T-cell (primary cell): ENCODE results near the gene LAMTOR2. TPM values are rescaled to one million over a fixed set of nuclear protein-coding genes. Genes with fewer than 3 reads are reported as not detected.
A peak's percentile ranks its signal among the peaks of the same experiment; 100 is the strongest.

ENCODE experiments used
- ATAC-seq, 4 experiments: fragments of 200-7000 bp in 3 of 4; fragments of 150-1000 bp in 1 of 4; cut with Tn5 transposase; replicated peaks in 1 of 4; 1 replicate in 3 of 4; 2 replicates in 1 of 4; pipeline ENCODE4 v1.10.0; 2021; ENCODE audit warnings: moderate library complexity in 3 of 4, mild to moderate bottlenecking in 2 of 4, moderate number of reproducible peaks in 1 of 4
- CTCF ChIA-PET, 2 donors: fragments of 300-600 bp; sonication (Branson Sonifier 250); formaldehyde crosslinking; loops; one replicate each; lab custom pipeline; 2022; ENCODE audit warnings: antibody characterized with exemption in 2 of 2; lab: Charles Lee
- POLR2A ChIA-PET, 2 donors: fragments of 300-600 bp; sonication (Branson Sonifier 250); formaldehyde crosslinking; loops; one replicate each; lab custom pipeline; 2022; ENCODE audit warnings: antibody characterized with exemption in 2 of 2; lab: Charles Lee
- DNase-seq, 35 experiments: peaks; one replicate each; pipeline versions ENCODE4 v3.0.0 to v3.0.0-alpha.2; 2013 to 2023
- H3K27ac ChIP-seq: one replicate; pipeline ENCODE4 v1.5.1; 2013; ENCODE audit warnings: low read length
- H3K27me3 ChIP-seq, 2 experiments: replicated peaks in 1 of 2; 1 replicate in 1 of 2; 2 replicates in 1 of 2; pipeline versions ENCODE4 v1.6.1 to v1.7.0; 2013; ENCODE audit warnings: low read length in 1 of 2, mixed read lengths in 1 of 2; ENCODE audit not compliant: control insufficient read depth in 2 of 2, insufficient read depth in 2 of 2; ENCODE audit errors: extremely low read depth in 1 of 2
- H3K36me3 ChIP-seq, 2 donors: 1 replicate in 1 of 2; 2 replicates in 1 of 2; pipeline versions ENCODE4 v1.6.1 to v1.7.0; 2013; ENCODE audit warnings: low read length in 1 of 2; ENCODE audit not compliant: control insufficient read depth in 2 of 2, insufficient read depth in 1 of 2; ENCODE audit errors: extremely low read depth in 1 of 2
- H3K4me1 ChIP-seq, 2 experiments: 1 replicate in 1 of 2; 2 replicates in 1 of 2; pipeline versions ENCODE4 v1.6.1 to v1.7.0; 2013; ENCODE audit warnings: low read length in 2 of 2, mixed read lengths in 1 of 2; ENCODE audit not compliant: insufficient read depth in 2 of 2, control insufficient read depth in 1 of 2; ENCODE audit errors: extremely low read depth in 1 of 2
- H3K4me3 ChIP-seq, 2 donors: 1 replicate in 1 of 2; 2 replicates in 1 of 2; pipeline versions ENCODE4 v1.5.1 to v1.7.0; 2013; ENCODE audit warnings: mild to moderate bottlenecking in 2 of 2, low read length in 1 of 2, moderate library complexity in 1 of 2; ENCODE audit not compliant: control insufficient read depth in 1 of 2; ENCODE audit errors: extremely low read depth in 1 of 2
- H3K9me3 ChIP-seq: 2 replicates; pipeline ENCODE4 v1.7.0; 2013
- H3K27ac Mint-ChIP-seq, 2 donors: one replicate each; pipeline ENCODE4 v1.8.0; 2020 to 2021; ENCODE audit warnings: mild to moderate bottlenecking in 2 of 2, mixed read lengths in 2 of 2
- H3K27me3 Mint-ChIP-seq, 2 donors: one replicate each; pipeline ENCODE4 v1.8.0; 2021 to 2022; ENCODE audit warnings: mixed read lengths in 2 of 2
- H3K36me3 Mint-ChIP-seq: one replicate; pipeline ENCODE4 v1.8.0; 2021; ENCODE audit warnings: mixed read lengths
- H3K4me1 Mint-ChIP-seq, 3 donors: one replicate each; pipeline ENCODE4 v1.8.0; 2020 to 2022; ENCODE audit warnings: mixed read lengths in 3 of 3, mild to moderate bottlenecking in 1 of 3
- H3K4me3 Mint-ChIP-seq, 3 donors: one replicate each; pipeline ENCODE4 v1.8.0; 2020 to 2022; ENCODE audit warnings: mild to moderate bottlenecking in 3 of 3, mixed read lengths in 3 of 3, moderate library complexity in 3 of 3
- H3K9me3 Mint-ChIP-seq, 3 donors: one replicate each; pipeline ENCODE4 v1.8.0; 2020 to 2022; ENCODE audit warnings: mixed read lengths in 3 of 3
- WGBS: methylation state at CpG from one replicate; pipeline ENCODE4 v1.1.5; 2013; ENCODE audit warnings: missing lambda C conversion rate; ENCODE audit not compliant: insufficient coverage; 5-methylcytosine and 5-hydroxymethylcytosine counted together
- total RNA-seq, 35 experiments: library from RNA in 6 of 35; stranded (reverse) in 6 of 35; fragments of 120-200 nt in 1 of 35; gene quantifications; one replicate each; pipeline versions ENCODE4 v1.2.1 to v1.2.4 and lab custom pipeline; 2013 to 2026

The LAMTOR2 gene
- 10 to 100 TPM; 21.5 to 37.8 (median 35.2) TPM for total RNA-seq
- 33.8 TPM for total RNA-seq (2013)
- 2.8 to 29.1 (median 12.9) reads per million in 29 experiments for total RNA-seq (lab: John Stamatoyannopoulos, UW)

DNA sequence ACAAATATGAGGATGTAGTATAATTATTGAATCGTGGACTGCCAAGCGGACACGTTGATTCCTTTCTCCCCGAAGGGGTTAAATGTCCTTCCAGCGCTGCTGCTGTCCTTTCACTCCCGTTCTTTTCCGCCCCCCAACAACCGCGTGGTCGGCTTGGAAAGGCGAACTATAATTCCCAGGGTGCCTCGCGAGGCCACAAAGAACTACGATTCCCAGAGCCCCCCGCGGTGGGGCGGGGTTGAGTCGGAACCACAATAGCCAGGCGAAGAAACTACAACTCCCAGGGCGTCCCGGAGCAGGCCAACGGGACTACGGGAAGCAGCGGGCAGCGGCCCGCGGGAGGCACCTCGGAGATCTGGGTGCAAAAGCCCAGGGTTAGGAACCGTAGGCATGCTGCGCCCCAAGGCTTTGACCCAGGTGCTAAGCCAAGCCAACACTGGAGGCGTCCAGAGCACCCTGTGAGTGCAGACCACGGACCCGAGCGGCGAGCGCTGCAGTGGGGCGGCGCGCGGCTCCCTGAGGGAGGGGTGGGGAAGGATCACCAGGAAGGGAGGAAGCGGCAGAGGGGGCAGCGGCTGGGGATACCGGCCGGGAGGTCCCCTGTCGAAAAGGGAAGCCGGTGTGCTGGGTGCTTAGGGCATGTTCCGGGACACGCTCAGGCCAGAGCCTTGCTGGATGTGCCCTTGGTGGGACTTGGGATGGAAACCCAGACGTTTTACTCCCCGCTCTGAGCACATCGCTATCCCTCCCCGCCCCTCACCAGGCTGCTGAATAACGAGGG lies at the start of gene LAMTOR2:
LAMTOR2 (plus strand) TSS at position 283 of the 781 bp plus-strand sequence; CDS start at position 391, 108 bp downstream.
- Histone ChIP-seq H3K27me3 (no peaks in the 10 kb centered on the region), H3K4me1 (peaks cover 6 to 22% of the 10 kb centered on the region in 2 experiments), H3K4me3 (peak within 1 kb of the TSS; percentile 80 to 82), H3K9me3 (no peaks in the 10 kb centered on the region), H3K36me3 (peaks cover 0 to 13% of the 10 kb centered on the region in 2 donors), H3K27ac (peak within 1 kb of the TSS; percentile 78)
- under 1% methylated on average over 47 of the region's 53 CpGs for WGBS
- peak; percentile 78 to 85 (median 82) for ATAC-seq
- POLR2A ChIA-PET = interaction anchor here in 1 of 2 donors (0.6 kb wide), 1 partner anchor 860 kb away, joined by 3 read pairs; no protein-coding TSS in a partner anchor
- CTCF ChIA-PET = no interaction called here
- no peaks in the 10 kb centered on the region for H3K27me3 Mint-ChIP-seq
- peaks cover 28 to 43% (median 34%) of the 10 kb centered on the region in 3 donors for H3K4me1 Mint-ChIP-seq
- H3K27ac Mint-ChIP-seq = peak within 1 kb of the TSS; percentile 90 to 95
- H3K36me3 Mint-ChIP-seq = peaks cover 10% of the 10 kb centered on the region
- H3K4me3 Mint-ChIP-seq = peak within 1 kb of the TSS; percentile 93 to 100 (median 95)
- H3K9me3 Mint-ChIP-seq = no peaks in the 10 kb centered on the region
- DNase-seq = peak; percentile 87 to 97 (median 95)

DNA sequence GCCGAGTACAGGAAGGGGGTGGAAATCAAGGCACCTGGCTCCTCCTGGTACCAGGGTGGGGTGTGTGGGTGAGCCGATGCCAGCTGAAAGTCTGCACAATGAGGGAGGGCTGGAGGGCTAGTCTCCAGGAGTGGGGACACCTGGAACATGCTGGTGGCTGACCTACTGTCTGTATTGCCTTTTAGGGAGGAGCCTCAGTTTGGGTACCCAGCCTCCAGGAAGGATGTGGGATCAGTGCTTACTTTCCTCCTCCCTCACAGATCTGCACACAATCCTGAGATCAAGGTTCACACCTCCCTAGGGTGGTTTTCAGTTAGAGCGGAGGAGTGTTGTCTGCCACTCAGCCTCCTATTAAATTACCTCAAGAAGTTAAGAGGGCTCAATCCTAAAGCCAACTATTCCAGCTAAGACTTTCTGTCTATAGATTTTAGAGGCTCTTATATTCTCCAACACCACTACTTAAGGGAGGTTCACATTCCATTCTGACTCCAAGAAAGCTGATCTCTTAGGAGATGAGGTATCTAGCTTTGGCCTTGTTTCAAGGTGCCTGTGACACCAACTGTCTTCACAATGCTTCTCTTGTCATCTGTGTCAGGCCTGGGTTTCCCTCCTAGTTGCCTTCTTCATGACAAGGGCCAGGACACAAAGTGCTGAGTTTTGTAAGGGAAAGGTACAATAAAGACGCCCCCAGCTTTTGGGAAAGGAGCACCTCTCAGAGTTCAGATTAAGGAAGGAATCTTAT lies 49.6 kb upstream of the LAMTOR2 start:
- H3K27ac ChIP-seq = peak overlapping the region; percentile 56
- H3K4me3 ChIP-seq = no peak overlapping the region
- H3K27me3 ChIP-seq = no peaks in the 10 kb centered on the region
- peaks cover 7 to 25% of the 10 kb centered on the region in 2 experiments for H3K4me1 ChIP-seq
- 0% methylated on average over 1 of the region's 4 CpGs for WGBS
- ChIA-PET CTCF (interaction anchor here in 1 of 2 donors (0.6 to 1.2 kb wide), 2 partner anchors 15 to 382 kb away, joined by 3 read pairs; no protein-coding TSS in a partner anchor), POLR2A (interaction anchor here in 1 of 2 donors (0.5 kb wide), 1 partner anchor 55 kb away, joined by 6 read pairs; no protein-coding TSS in a partner anchor)
- Mint-ChIP-seq H3K9me3 (no peaks in the 10 kb centered on the region), H3K27ac (peak overlapping the region; percentile 90 to 91), H3K27me3 (no peaks in the 10 kb centered on the region), H3K4me1 (peaks cover 14 to 36% (median 27%) of the 10 kb centered on the region in 3 donors), H3K4me3 (peak overlapping the region in 1 of 3 donors; percentile 33), H3K36me3 (peaks cover 13% of the 10 kb centered on the region)
- H3K9me3 ChIP-seq = no peaks in the 10 kb centered on the region
- ATAC-seq (peak; percentile 83 to 96 (median 90)), DNase-seq (peak in 16 of 35 experiments; percentile 3 to 68 (median 17))
- peaks cover 5 to 19% of the 10 kb centered on the region in 2 donors for H3K36me3 ChIP-seq

DNA sequence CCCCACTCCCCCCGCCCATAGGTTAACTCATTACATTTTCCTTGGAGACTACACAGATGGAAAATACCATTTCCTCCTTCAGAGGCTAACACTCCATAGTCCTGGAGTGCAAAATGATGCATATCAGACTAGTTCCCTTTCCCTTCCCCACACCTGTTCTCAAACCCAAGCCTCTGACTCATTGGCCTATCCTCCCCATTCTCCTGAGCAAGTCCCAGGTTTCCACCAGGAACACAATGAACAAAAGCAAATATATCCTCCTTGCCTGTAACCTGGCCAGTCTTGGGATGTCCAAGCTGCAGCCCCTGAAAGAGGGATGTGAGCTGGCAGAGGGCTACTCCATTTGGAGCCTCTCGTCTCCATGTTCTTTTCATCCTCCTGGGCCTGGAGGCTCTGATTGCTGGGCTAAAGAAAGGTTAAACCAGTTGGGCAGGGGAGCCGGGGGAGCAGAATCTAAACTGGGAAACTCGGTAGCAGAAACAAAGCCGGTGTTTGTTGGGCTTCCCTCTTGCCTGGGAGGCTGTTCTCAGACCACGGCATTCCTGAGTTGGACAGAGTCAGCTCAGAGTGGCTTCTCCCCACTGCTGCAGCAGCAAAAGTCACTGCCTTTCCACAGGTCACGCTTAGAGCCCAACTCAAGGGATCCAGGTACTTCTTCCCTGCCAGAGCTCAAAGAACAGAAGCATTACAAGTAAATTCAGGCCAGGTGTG lies 47.8 kb upstream of the LAMTOR2 start:
- no peak overlapping the region for H3K4me3 Mint-ChIP-seq

DNA sequence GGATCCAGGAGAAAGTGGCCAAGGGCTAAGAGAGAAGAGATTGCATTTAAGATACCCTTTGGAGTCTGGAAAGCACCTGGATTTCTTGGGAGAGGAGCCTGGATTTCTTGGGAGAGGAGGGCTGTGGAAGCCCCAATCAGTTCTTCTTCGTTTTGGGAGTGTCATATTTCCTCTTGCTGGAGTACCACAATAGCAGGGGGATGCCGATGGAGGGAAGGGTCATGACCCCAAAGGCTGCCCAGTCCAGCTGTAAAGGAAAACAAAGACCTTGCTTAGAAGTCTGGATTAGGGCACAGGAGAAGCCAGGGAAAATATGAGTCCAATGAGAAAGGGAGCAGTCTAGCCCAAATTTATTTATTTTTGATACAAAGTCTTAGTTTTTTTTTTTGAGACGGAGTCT lies 45.2 kb upstream of the LAMTOR2 start:
- peaks cover 14 to 61% of the 10 kb centered on the region in 2 donors for H3K36me3 ChIP-seq
- H3K36me3 Mint-ChIP-seq = peaks cover 36% of the 10 kb centered on the region
- H3K4me1 ChIP-seq = peaks cover 7 to 21% of the 10 kb centered on the region in 2 experiments
- POLR2A ChIA-PET = no interaction called here
- CTCF ChIA-PET = no interaction called here
- peak overlapping the region in 1 of 2 donors; percentile 19 for H3K27ac Mint-ChIP-seq
- H3K4me3 ChIP-seq = no peak overlapping the region
- 80% methylated on average over 3 of the region's 3 CpGs for WGBS
- H3K4me1 Mint-ChIP-seq = peaks cover 21 to 36% (median 28%) of the 10 kb centered on the region in 3 donors
- ATAC-seq (no peak), DNase-seq (no peak)
- no peak overlapping the region for H3K27ac ChIP-seq
- H3K9me3 ChIP-seq = no peaks in the 10 kb centered on the region
- H3K27me3 ChIP-seq = no peaks in the 10 kb centered on the region
- H3K27me3 Mint-ChIP-seq = no peaks in the 10 kb centered on the region
- H3K4me3 Mint-ChIP-seq = no peak overlapping the region
- no peaks in the 10 kb centered on the region for H3K9me3 Mint-ChIP-seq

More for the DNA sequence above, 47.8 kb upstream of the LAMTOR2 start:
- no peaks in the 10 kb centered on the region for H3K27me3 Mint-ChIP-seq
- Histone ChIP-seq H3K27me3 (no peaks in the 10 kb centered on the region), H3K36me3 (peaks cover 10 to 37% of the 10 kb centered on the region in 2 donors), H3K27ac (no peak overlapping the region), H3K9me3 (no peaks in the 10 kb centered on the region), H3K4me1 (peaks cover 7 to 25% of the 10 kb centered on the region in 2 experiments), H3K4me3 (no peak overlapping the region)
- 98% methylated on average over 5 of the region's 7 CpGs for WGBS
- H3K27ac Mint-ChIP-seq = peak overlapping the region in 1 of 2 donors; percentile 51
- ChIA-PET CTCF (interaction anchor here in 1 of 2 donors (0.6 kb wide), 1 partner anchor 412 kb away, joined by 3 read pairs; no protein-coding TSS in a partner anchor), POLR2A (interaction anchor here in 1 of 2 donors (0.5 to 0.8 kb wide), 2 partner anchors 28 to 298 kb away, joined by 7 to 10 read pairs; partner anchors contain the start of gene ARHGEF2)
- no peak for DNase-seq
- peaks cover 27% of the 10 kb centered on the region for H3K36me3 Mint-ChIP-seq
- H3K4me1 Mint-ChIP-seq = peaks cover 14 to 39% (median 29%) of the 10 kb centered on the region in 3 donors
- ATAC-seq = no peak
- H3K9me3 Mint-ChIP-seq = no peaks in the 10 kb centered on the region

DNA sequence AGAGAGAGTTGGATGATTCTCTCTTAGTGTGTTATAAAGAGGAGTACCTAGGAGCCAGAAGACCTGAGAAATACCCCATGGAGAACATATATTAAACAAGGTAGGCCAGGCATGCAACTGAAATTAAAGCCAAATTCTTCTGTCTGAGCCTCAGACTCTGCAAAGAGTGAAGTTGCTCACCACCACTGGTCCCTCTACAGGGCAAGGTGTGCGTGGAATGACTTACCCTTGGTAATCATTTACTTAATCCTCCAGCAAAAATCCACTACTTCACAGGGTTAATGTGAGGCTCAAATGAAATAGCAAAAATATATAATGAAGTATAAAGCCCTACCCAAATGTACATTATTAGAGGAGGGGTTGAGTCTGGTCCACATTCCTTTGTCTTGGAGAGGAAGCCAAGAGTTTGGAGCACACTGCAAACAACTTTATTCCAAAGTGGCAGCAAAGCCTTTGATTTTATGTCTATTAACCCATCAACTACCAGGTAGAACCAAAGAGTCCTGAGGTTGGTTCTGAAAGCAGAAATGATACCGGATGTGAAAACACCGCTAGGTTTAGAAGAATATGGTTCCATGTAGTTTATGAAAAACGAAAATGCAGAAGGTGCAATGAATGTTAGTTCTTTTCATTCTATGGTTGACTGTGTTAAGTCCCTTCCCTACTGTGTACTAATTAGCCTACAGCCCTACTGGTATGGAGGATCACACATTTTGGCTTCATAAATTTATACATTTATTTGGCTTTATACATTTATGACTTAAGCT lies 42.3 kb upstream of the LAMTOR2 start:
- no peaks in the 10 kb centered on the region for H3K27me3 Mint-ChIP-seq
- CTCF ChIA-PET = no interaction called here
- peaks cover 23 to 72% of the 10 kb centered on the region in 2 donors for H3K36me3 ChIP-seq

More for the DNA sequence above, 42.3 kb upstream of the LAMTOR2 start:
- DNase-seq (no peak), ATAC-seq (no peak)
- WGBS = no CpG with 5 or more reads among the region's 4 CpGs
- H3K36me3 Mint-ChIP-seq = peaks cover 46% of the 10 kb centered on the region
- Histone ChIP-seq H3K4me3 (no peak overlapping the region), H3K9me3 (no peaks in the 10 kb centered on the region), H3K27ac (no peak overlapping the region), H3K4me1 (no peaks in the 10 kb centered on the region), H3K27me3 (no peaks in the 10 kb centered on the region)
- POLR2A ChIA-PET = no interaction called here
- no peak overlapping the region for H3K4me3 Mint-ChIP-seq
- H3K27ac Mint-ChIP-seq = no peak overlapping the region
- peaks cover 8 to 18% (median 14%) of the 10 kb centered on the region in 3 donors for H3K4me1 Mint-ChIP-seq
- H3K9me3 Mint-ChIP-seq = no peaks in the 10 kb centered on the region
